ENCODE results near the gene ALG9.

ALG9 gene

DNA sequence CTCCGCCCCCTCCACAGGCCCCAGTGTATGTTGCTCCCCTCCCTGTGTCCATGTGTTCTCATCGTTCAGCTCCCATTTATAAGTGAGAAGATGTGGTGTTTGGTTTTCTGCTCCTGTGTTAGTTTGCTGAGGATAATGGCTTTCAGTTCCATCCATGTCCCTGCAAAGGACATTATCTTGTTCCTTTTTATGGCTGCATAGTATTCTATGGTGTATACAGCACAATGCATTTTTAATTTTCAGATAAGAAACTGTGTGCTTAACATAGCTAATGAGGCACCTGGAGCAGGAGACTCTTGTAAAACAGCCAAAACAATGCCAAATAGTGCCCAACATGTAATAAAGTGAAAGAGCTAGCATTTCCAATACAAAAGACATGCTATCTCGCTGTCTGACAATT is 21.8 kb downstream of the ALG9 start:
- H3K4me3 ChIP-seq (replicated peaks; ENCODE audit: insufficient read depth, low read length): no peak overlapping the region
- no peak overlapping the region for H3K27ac ChIP-seq (replicated peaks)
- no peaks in the 10 kb centered on the region for H3K27me3 ChIP-seq (ENCODE audit: insufficient read depth, poor library complexity, severe bottlenecking)
- TF ChIP-seq POLR2AphosphoS5 (IDR thresholded peaks at IDR 0.05; ENCODE audit: low read depth) (no peak), GABPA (IDR thresholded peaks at IDR 0.05; ENCODE audit: low read depth) (no peak), SPI1 (IDR thresholded peaks at IDR 0.05; ENCODE audit: borderline replicate concordance, low read depth) (no peak)
- TF ChIP-seq, protein P1, sequence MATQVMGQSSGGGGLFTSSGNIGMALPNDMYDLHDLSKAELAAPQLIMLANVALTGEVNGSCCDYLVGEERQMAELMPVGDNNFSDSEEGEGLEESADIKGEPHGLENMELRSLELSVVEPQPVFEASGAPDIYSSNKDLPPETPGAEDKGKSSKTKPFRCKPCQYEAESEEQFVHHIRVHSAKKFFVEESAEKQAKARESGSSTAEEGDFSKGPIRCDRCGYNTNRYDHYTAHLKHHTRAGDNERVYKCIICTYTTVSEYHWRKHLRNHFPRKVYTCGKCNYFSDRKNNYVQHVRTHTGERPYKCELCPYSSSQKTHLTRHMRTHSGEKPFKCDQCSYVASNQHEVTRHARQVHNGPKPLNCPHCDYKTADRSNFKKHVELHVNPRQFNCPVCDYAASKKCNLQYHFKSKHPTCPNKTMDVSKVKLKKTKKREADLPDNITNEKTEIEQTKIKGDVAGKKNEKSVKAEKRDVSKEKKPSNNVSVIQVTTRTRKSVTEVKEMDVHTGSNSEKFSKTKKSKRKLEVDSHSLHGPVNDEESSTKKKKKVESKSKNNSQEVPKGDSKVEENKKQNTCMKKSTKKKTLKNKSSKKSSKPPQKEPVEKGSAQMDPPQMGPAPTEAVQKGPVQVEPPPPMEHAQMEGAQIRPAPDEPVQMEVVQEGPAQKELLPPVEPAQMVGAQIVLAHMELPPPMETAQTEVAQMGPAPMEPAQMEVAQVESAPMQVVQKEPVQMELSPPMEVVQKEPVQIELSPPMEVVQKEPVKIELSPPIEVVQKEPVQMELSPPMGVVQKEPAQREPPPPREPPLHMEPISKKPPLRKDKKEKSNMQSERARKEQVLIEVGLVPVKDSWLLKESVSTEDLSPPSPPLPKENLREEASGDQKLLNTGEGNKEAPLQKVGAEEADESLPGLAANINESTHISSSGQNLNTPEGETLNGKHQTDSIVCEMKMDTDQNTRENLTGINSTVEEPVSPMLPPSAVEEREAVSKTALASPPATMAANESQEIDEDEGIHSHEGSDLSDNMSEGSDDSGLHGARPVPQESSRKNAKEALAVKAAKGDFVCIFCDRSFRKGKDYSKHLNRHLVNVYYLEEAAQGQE (IDR thresholded peaks at IDR 0.05; ENCODE audit: insufficient replicate concordance, low read depth): no peak
- TF ChIP-seq, protein P2, sequence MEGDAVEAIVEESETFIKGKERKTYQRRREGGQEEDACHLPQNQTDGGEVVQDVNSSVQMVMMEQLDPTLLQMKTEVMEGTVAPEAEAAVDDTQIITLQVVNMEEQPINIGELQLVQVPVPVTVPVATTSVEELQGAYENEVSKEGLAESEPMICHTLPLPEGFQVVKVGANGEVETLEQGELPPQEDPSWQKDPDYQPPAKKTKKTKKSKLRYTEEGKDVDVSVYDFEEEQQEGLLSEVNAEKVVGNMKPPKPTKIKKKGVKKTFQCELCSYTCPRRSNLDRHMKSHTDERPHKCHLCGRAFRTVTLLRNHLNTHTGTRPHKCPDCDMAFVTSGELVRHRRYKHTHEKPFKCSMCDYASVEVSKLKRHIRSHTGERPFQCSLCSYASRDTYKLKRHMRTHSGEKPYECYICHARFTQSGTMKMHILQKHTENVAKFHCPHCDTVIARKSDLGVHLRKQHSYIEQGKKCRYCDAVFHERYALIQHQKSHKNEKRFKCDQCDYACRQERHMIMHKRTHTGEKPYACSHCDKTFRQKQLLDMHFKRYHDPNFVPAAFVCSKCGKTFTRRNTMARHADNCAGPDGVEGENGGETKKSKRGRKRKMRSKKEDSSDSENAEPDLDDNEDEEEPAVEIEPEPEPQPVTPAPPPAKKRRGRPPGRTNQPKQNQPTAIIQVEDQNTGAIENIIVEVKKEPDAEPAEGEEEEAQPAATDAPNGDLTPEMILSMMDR (IDR thresholded peaks at IDR 0.05; ENCODE audit: insufficient read depth, low read length): no peak
- DNase-seq (ENCODE audit: low read depth in 1 of 2, low spot score in 1 of 2): no peak

DNA sequence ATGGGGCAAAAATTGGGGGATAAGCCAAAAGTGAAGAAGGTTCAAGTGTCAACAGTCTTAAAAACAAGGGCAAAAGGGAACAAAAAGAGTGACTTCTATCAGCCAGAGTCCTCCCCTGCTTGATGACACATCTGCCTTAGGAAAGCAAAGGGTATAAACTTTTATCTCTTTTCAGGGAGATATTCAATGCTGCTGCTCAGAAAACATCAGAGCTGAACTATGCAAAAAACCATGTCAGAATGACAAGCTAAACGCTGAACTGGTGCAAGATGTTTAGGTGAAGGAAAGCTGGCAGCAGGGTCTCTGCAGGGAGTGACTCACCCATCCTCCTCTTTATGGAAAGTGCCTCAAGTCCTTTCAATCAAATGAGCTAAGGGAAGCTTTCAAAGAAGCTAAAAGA is 24.7 kb downstream of the ALG9 start:
- H3K27ac ChIP-seq (replicated peaks): peak overlapping the region; percentile 24; the same call in 1 of the 2 replicates
- no peak overlapping the region for H3K4me3 ChIP-seq (replicated peaks; ENCODE audit: insufficient read depth, low read length)
- H3K27me3 ChIP-seq (ENCODE audit: insufficient read depth, poor library complexity, severe bottlenecking): no peaks in the 10 kb centered on the region
- TF ChIP-seq, protein P2 (IDR thresholded peaks at IDR 0.05; ENCODE audit: insufficient read depth, low read length): no peak
- no peak for TF ChIP-seq GABPA (IDR thresholded peaks at IDR 0.05; ENCODE audit: low read depth)
- no peak for TF ChIP-seq SPI1 (IDR thresholded peaks at IDR 0.05; ENCODE audit: borderline replicate concordance, low read depth)
- TF ChIP-seq, protein P1 (IDR thresholded peaks at IDR 0.05; ENCODE audit: insufficient replicate concordance, low read depth): no peak
- no peak for TF ChIP-seq POLR2AphosphoS5 (IDR thresholded peaks at IDR 0.05; ENCODE audit: low read depth)
- DNase-seq (ENCODE audit: low read depth in 1 of 2, low spot score in 1 of 2): no peak

DNA sequence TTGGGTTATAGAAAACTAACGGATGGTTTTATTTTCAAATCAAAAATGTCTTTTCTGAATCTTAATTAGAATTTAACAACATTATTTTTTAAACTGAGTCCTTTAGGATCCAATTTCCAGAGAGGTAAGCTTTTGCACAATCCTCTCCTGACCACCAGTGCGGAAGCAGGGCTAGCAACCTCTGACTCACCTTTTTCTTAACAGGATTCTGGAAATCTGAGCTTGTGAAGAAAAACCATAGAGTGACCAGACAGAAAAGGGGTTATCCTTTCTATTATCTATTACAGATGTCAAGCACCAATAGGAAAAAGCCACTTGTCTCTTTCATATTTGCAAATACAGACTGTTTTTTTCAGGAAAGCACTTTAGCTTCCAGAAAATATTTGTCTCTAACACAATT is 25.3 kb downstream of the ALG9 start:
- no peaks in the 10 kb centered on the region for H3K27me3 ChIP-seq (ENCODE audit: insufficient read depth, poor library complexity, severe bottlenecking)
- TF ChIP-seq, protein P1 (IDR thresholded peaks at IDR 0.05; ENCODE audit: insufficient replicate concordance, low read depth): no peak
- TF ChIP-seq SPI1 (IDR thresholded peaks at IDR 0.05; ENCODE audit: borderline replicate concordance, low read depth): no peak
- no peak for TF ChIP-seq GABPA (IDR thresholded peaks at IDR 0.05; ENCODE audit: low read depth)
- no peak for TF ChIP-seq POLR2AphosphoS5 (IDR thresholded peaks at IDR 0.05; ENCODE audit: low read depth)
- TF ChIP-seq, protein P2 (IDR thresholded peaks at IDR 0.05; ENCODE audit: insufficient read depth, low read length): no peak
- no peak for DNase-seq (ENCODE audit: low read depth in 1 of 2, low spot score in 1 of 2)
- H3K4me3 ChIP-seq (replicated peaks; ENCODE audit: insufficient read depth, low read length): no peak overlapping the region
- H3K27ac ChIP-seq (replicated peaks): peak overlapping the region; percentile 24

Data from HL-60 (cell line).